AG04450 (cell line): ENCODE measurements around the gene TRAF3. TPM values are rescaled to one million over a fixed set of nuclear protein-coding genes. Genes with fewer than 3 reads are reported as not detected.

Experiments used
- CTCF ChIA-PET: fragments of 300-600, 350-600 bp; formaldehyde crosslinking; extraction: SDS; loops from one replicate; lab custom pipeline; 2022; ENCODE audit warnings: antibody characterized with exemption, inconsistent platforms; lab: Charles Lee
- POLR2A ChIA-PET: fragments of 350-600 bp; formaldehyde crosslinking; extraction: SDS; loops from one replicate; lab custom pipeline; 2021; ENCODE audit warnings: antibody characterized with exemption, inconsistent platforms; lab: Yijun Ruan, JAX
- DNase-seq: peaks from one replicate; pipeline ENCODE4 v3.0.0-alpha.2; 2011; ENCODE audit warnings: low read depth, low spot score
- H3K27ac ChIP-seq: one replicate; pipeline ENCODE4 v1.5.1; 2012; ENCODE audit warnings: low read depth, low read length, control low read depth
- H3K27me3 ChIP-seq: one replicate; pipeline ENCODE4 v1.6.0; 2012; ENCODE audit warnings: low read length; ENCODE audit not compliant: control insufficient read depth, insufficient read depth
- H3K4me3 ChIP-seq: 2 replicates; pipeline ENCODE4 v1.5.1; 2011; ENCODE audit warnings: mild to moderate bottlenecking, low read depth, low read length, control low read depth
- H3K9me3 ChIP-seq: 2 replicates; pipeline ENCODE4 v1.5.1; 2012; ENCODE audit warnings: low read length; ENCODE audit not compliant: control insufficient read depth, insufficient read depth
- CTCF ChIP-seq: IDR thresholded peaks from 2 replicates; pipeline ENCODE4 v1.5.1; 2011; ENCODE audit warnings: low read depth, low read length, control low read depth, inconsistent platforms
- polyA plus RNA-seq: library from polyadenylated mRNA; depleted of rRNA; stranded (reverse); fragments of >200 nt; gene quantifications from 2 replicates; pipeline ENCODE4 v1.2.3, GENCODE V29; 2011

TRAF3 gene
- polyA plus RNA-seq, 1 experiment, result 24.9 TPM

GRCh38 chr14:102772781-102773570, 4.3 kb upstream of the TRAF3 start:
- Histone ChIP-seq H3K27me3 (peaks cover 11% of the 10 kb centered on the region), H3K9me3 (no peaks in the 10 kb centered on the region), H3K4me3 (no peak overlapping the region), H3K27ac (no peak overlapping the region)
- no peak for DNase-seq
- CTCF ChIA-PET, result interaction anchor here (1.2 to 2.8 kb wide), 3 partner anchors 79 to 178 kb away, joined by 4 to 15 read pairs (median 7); no protein-coding TSS in a partner anchor
- TF ChIP-seq CTCF, result peak; percentile 25; the same call in 1 of the 2 replicates
- POLR2A ChIA-PET, result no interaction called here

- H3K4me3 ChIP-seq, result no peak overlapping the region
- peak; percentile 92 for TF ChIP-seq CTCF
- H3K27ac ChIP-seq, result no peak overlapping the region
- H3K9me3 ChIP-seq, result no peaks in the 10 kb centered on the region
- ChIA-PET CTCF (interaction anchor here (0.6 to 2.1 kb wide), 9 partner anchors 15 to 276 kb away, joined by 3 to 8 read pairs (median 5); no protein-coding TSS in a partner anchor), POLR2A (interaction anchor here (0.6 kb wide), 1 partner anchor 143 kb away, joined by 3 read pairs; no protein-coding TSS in a partner anchor)
- peaks cover 11% of the 10 kb centered on the region for H3K27me3 ChIP-seq
- DNase-seq, result no peak
These were observed 2.7 kb upstream of the TRAF3 start for GRCh38 chr14:102774391-102775153.

DNA sequence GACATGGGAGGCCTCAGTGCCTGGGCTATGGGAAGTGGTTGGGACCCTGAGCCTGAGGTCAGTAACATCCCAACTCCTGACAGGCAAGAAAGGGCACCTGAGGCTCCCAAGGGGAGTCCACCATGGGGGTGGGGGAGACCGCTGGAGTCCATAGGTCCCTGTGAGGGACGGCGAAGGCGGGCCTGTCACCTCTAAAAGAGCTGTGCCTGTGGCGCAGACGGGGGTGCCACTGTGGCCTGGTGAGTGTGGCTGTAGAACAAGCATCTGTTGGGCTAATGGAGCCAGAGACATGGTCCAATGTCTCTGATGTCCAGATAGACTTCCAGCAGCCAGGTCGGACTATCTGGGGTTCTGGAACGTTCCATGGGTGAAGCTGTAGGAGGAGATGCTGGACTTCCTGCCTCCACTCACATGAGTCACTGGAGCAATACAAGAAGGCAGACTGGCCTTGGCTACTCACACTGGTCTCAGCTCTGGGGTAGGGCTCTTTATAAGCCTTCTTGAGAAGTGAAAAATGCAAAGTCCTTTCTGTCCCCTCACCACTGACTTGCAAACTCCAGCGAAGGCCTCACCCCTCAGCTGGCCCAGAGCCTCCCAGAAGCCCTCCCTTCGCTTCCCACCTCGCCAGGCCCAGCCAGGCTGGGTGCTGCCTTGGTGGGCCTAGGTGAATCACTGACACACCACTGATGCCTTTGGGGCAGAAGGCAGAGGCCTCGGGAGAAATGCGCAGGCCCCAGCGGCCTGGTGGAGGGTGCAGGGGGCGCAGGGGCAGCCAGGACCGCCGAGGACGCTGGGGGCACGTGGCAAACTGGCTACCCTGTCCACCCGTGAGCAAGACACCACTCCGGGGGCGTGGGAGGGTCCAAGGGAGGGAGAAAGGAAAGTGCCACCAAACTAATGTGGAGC, 1.1 kb upstream of the TRAF3 start:
- DNase-seq, result no peak
- Histone ChIP-seq H3K4me3 (no peak overlapping the region), H3K27ac (peak overlapping the region; percentile 80), H3K9me3 (no peaks in the 10 kb centered on the region), H3K27me3 (peaks cover 2% of the 10 kb centered on the region)
- no peak for TF ChIP-seq CTCF
- CTCF ChIA-PET, result interaction anchor here (0.6 to 2.1 kb wide), 3 partner anchors 82 to 338 kb away, joined by 3 to 6 read pairs (median 4); no protein-coding TSS in a partner anchor
- POLR2A ChIA-PET, result no interaction called here

GRCh38 chr14:102777711-102778337, 575 bp downstream of the TRAF3 start:
- DNase-seq, result no peak

More at GRCh38 chr14:102777711-102778337, 575 bp downstream of the TRAF3 start:
- Histone ChIP-seq H3K27me3 (no peaks in the 10 kb centered on the region), H3K4me3 (peak overlapping the region; percentile 80), H3K27ac (peak overlapping the region; percentile 39), H3K9me3 (no peaks in the 10 kb centered on the region)
- ChIA-PET CTCF (no interaction called here), POLR2A (interaction anchor here (0.6 kb wide), 2 partner anchors 261 to 466 kb away, joined by 3 to 4 read pairs; no protein-coding TSS in a partner anchor)
- no peak for TF ChIP-seq CTCF
